ENCODE measurements around the gene SERPINB7. TPM values are rescaled to one million over a fixed set of nuclear protein-coding genes. Genes with fewer than 3 reads are reported as not detected.

Gene SERPINB7
- total RNA-seq, 1 experiment from 2014 or later: not detected

GRCh38 chr18:63787673-63788072, 12.5 kb downstream of the SERPINB7 start (continued):
- TF ChIP-seq ZNF532 (CRISPR knock-in tag; IDR thresholded peaks at IDR 0.05; ENCODE audit: borderline replicate concordance): no peak
- TF ChIP-seq JAZF1 (CRISPR knock-in tag; IDR thresholded peaks at IDR 0.05): no peak
- no peak for TF ChIP-seq ZNF263 (CRISPR knock-in tag; IDR thresholded peaks at IDR 0.05; ENCODE audit: low read depth)
- no peak for TF ChIP-seq AFF4 (CRISPR knock-in tag; IDR thresholded peaks at IDR 0.05; ENCODE audit: borderline replicate concordance)
- no peak for TF ChIP-seq OVOL2 (CRISPR knock-in tag; IDR thresholded peaks at IDR 0.05; ENCODE audit: borderline replicate concordance)

- H3K27ac Mint-ChIP-seq: no peak overlapping the region
- no peak for ATAC-seq
- POLR2A ChIA-PET: no interaction called here
- no peaks in the 10 kb centered on the region for H3K36me3 Mint-ChIP-seq
- no peak for DNase-seq (ENCODE audit: low spot score)
- H3K4me1 Mint-ChIP-seq: no peaks in the 10 kb centered on the region
- TF ChIP-seq ZNF232 (CRISPR knock-in tag; IDR thresholded peaks at IDR 0.05) (no peak), MAX (CRISPR knock-in tag; IDR thresholded peaks at IDR 0.05) (no peak), ZNF425 (CRISPR knock-in tag; conservative IDR thresholded peaks at IDR 0.05) (no peak), ZNF416 (CRISPR knock-in tag; IDR thresholded peaks at IDR 0.05) (no peak), E2F4 (CRISPR knock-in tag; IDR thresholded peaks at IDR 0.05; ENCODE audit: borderline replicate concordance, low read depth) (no peak), ZNF263 (CRISPR knock-in tag; IDR thresholded peaks at IDR 0.05; ENCODE audit: low read depth) (no peak), HMGXB4 (CRISPR knock-in tag; IDR thresholded peaks at IDR 0.05) (no peak), PREB (CRISPR knock-in tag; IDR thresholded peaks at IDR 0.05; ENCODE audit: borderline replicate concordance) (no peak), E2F1 (CRISPR knock-in tag; IDR thresholded peaks at IDR 0.05) (no peak)
- H3K27me3 Mint-ChIP-seq (ENCODE audit: low read depth): no peaks in the 10 kb centered on the region
- H3K9me3 Mint-ChIP-seq: no peaks in the 10 kb centered on the region
- CTCF ChIA-PET: no interaction called here
- no peak overlapping the region for H3K4me3 Mint-ChIP-seq
These were observed 13.4 kb downstream of the SERPINB7 start for GRCh38 chr18:63788447-63789096.

Data from WTC11 (cell line).